Panc1 (cell line): ENCODE results near the gene ZBTB1.

Source experiments
- POLR2AphosphoS5 ChIP-seq: IDR thresholded peaks from 2 replicates; pipeline ENCODE4 v1.6.1; 2012; ENCODE audit warnings: mild to moderate bottlenecking, low read depth, low read length, moderate library complexity
- SIN3A ChIP-seq: IDR thresholded peaks from 2 replicates; pipeline ENCODE4 v1.6.1; 2012; ENCODE audit warnings: low read depth, mild to moderate bottlenecking, low read length, moderate library complexity, borderline replicate concordance; ENCODE audit not compliant: insufficient read depth
- TF ChIP-seq, protein P1 (sequence below), 2 experiments: IDR thresholded peaks; 2 replicates each; pipeline ENCODE4 v1.6.1; 2011 to 2012; ENCODE audit warnings: low read depth in 2 of 2, control low read depth in 1 of 2, low read length in 1 of 2, mild to moderate bottlenecking in 1 of 2, moderate library complexity in 1 of 2; ENCODE audit not compliant: insufficient read depth in 1 of 2
- TF ChIP-seq, protein P2 (sequence below): fragments of 450-650 bp; IDR thresholded peaks from 2 replicates; pipeline ENCODE4 v1.5.1; 2017; ENCODE audit warnings: mild to moderate bottlenecking

DNA sequence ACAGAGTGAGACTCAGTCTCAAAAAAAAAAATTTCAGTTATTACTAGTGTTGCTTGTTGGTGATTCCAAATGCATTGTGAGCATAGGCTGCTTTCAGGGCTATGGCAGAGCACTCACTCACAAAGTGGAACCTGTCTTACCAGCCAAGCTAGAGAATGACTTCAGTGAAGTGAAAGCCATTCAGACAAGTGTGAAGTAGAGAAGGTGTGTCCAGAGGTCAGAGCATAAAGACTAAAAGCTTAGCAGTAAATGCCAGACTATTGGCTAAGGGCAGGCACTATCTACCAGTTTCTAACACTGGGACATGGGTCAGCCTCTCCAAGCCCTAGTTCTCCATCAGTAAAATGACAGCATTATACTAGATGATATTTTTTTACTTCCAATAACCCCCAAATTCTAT, 57.9 kb downstream of the ZBTB1 start:
- TF ChIP-seq, protein P1, sequence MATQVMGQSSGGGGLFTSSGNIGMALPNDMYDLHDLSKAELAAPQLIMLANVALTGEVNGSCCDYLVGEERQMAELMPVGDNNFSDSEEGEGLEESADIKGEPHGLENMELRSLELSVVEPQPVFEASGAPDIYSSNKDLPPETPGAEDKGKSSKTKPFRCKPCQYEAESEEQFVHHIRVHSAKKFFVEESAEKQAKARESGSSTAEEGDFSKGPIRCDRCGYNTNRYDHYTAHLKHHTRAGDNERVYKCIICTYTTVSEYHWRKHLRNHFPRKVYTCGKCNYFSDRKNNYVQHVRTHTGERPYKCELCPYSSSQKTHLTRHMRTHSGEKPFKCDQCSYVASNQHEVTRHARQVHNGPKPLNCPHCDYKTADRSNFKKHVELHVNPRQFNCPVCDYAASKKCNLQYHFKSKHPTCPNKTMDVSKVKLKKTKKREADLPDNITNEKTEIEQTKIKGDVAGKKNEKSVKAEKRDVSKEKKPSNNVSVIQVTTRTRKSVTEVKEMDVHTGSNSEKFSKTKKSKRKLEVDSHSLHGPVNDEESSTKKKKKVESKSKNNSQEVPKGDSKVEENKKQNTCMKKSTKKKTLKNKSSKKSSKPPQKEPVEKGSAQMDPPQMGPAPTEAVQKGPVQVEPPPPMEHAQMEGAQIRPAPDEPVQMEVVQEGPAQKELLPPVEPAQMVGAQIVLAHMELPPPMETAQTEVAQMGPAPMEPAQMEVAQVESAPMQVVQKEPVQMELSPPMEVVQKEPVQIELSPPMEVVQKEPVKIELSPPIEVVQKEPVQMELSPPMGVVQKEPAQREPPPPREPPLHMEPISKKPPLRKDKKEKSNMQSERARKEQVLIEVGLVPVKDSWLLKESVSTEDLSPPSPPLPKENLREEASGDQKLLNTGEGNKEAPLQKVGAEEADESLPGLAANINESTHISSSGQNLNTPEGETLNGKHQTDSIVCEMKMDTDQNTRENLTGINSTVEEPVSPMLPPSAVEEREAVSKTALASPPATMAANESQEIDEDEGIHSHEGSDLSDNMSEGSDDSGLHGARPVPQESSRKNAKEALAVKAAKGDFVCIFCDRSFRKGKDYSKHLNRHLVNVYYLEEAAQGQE (IDR thresholded peaks at IDR 0.05; ENCODE audit: insufficient read depth in 1 of 2, low read depth in 2 of 2, low read length in 1 of 2): no peak
- TF ChIP-seq SIN3A: no peak
- TF ChIP-seq, protein P2, sequence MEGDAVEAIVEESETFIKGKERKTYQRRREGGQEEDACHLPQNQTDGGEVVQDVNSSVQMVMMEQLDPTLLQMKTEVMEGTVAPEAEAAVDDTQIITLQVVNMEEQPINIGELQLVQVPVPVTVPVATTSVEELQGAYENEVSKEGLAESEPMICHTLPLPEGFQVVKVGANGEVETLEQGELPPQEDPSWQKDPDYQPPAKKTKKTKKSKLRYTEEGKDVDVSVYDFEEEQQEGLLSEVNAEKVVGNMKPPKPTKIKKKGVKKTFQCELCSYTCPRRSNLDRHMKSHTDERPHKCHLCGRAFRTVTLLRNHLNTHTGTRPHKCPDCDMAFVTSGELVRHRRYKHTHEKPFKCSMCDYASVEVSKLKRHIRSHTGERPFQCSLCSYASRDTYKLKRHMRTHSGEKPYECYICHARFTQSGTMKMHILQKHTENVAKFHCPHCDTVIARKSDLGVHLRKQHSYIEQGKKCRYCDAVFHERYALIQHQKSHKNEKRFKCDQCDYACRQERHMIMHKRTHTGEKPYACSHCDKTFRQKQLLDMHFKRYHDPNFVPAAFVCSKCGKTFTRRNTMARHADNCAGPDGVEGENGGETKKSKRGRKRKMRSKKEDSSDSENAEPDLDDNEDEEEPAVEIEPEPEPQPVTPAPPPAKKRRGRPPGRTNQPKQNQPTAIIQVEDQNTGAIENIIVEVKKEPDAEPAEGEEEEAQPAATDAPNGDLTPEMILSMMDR: no peak
- no peak for TF ChIP-seq POLR2AphosphoS5
